H1 (cell line): ENCODE data around the gene CT47A1. TPM values are rescaled to one million over a fixed set of nuclear protein-coding genes. Genes with fewer than 3 reads are reported as not detected.

ENCODE experiments used
- CTCF ChIA-PET: fragments of 300-600 bp; sonication (Branson Sonifier 250); formaldehyde crosslinking; loops from one replicate; lab custom pipeline; 2021; ENCODE audit not compliant: partially characterized antibody; lab: Charles Lee
- POLR2A ChIA-PET: fragments of 300-600 bp; sonication (Branson Sonifier 250); formaldehyde crosslinking; loops from one replicate; lab custom pipeline; 2021; ENCODE audit warnings: inconsistent platforms; ENCODE audit not compliant: partially characterized antibody; lab: Charles Lee
- DNase-seq, 2 experiments: peaks; one replicate each; pipeline versions ENCODE4 v3.0.0 to v3.0.0-alpha.2; 2010 to 2022; ENCODE audit warnings: low spot score in 2 of 2, low read depth in 1 of 2, mixed read lengths in 1 of 2
- FAIRE-seq: peaks from 2 replicates; lab custom pipeline; 2011; peaks lifted over from hg19 to GRCh38; lab: Jason Lieb, UNC
- H2AFZ ChIP-seq: 2 replicates; pipeline ENCODE4 v1.8.1; 2012; ENCODE audit warnings: low read length, inconsistent platforms
- H2AK5ac ChIP-seq: 2 replicates; pipeline ENCODE4 v1.6.1; 2013; ENCODE audit warnings: low read depth, low read length
- H2BK120ac ChIP-seq: replicated peaks from 2 replicates; pipeline ENCODE3; 2013; ENCODE audit warnings: low read depth, low read length, inconsistent platforms
- H2BK12ac ChIP-seq: 2 replicates; pipeline ENCODE4 v1.6.1; 2013; ENCODE audit warnings: low read depth, low read length
- H2BK15ac ChIP-seq: 2 replicates; pipeline ENCODE4 v1.6.1; 2013; ENCODE audit warnings: low read length
- H2BK20ac ChIP-seq: 2 replicates; pipeline ENCODE4 v1.6.1; 2013; ENCODE audit warnings: low read length
- H2BK5ac ChIP-seq: 2 replicates; pipeline ENCODE4 v1.6.1; 2013; ENCODE audit warnings: low read depth, low read length
- H3K14ac ChIP-seq: 2 replicates; pipeline ENCODE4 v1.6.1; 2013; ENCODE audit warnings: inconsistent platforms; ENCODE audit not compliant: insufficient read length
- H3K18ac ChIP-seq: 2 replicates; pipeline ENCODE4 v1.6.1; 2013; ENCODE audit warnings: low read length; ENCODE audit errors: extremely low read depth
- H3K23ac ChIP-seq: 2 replicates; pipeline ENCODE4 v1.6.1; 2013; ENCODE audit warnings: inconsistent platforms; ENCODE audit not compliant: insufficient read length
- H3K23me2 ChIP-seq: 2 replicates; pipeline ENCODE4 v1.6.1; 2013; ENCODE audit warnings: low read depth, low read length
- H3K27ac ChIP-seq: 2 replicates; pipeline ENCODE4 v1.6.1; 2011; ENCODE audit warnings: low read depth, low read length, inconsistent platforms
- H3K27me3 ChIP-seq, 4 experiments: replicated peaks in 1 of 4; 1 replicate in 1 of 4; 2 replicates in 3 of 4; pipeline versions ENCODE4 v1.6.1 to v1.8.1; 2011 to 2013; ENCODE audit warnings: low read length in 3 of 4, mild to moderate bottlenecking in 3 of 4, inconsistent platforms in 2 of 4, mixed read lengths in 2 of 4, moderate library complexity in 1 of 4; ENCODE audit not compliant: control insufficient read depth in 3 of 4, insufficient read depth in 3 of 4; ENCODE audit errors: extremely low read depth in 1 of 4
- H3K36me3 ChIP-seq, 4 experiments: 2 replicates each; pipeline versions ENCODE4 v1.6.1 to v1.8.1; 2011 to 2013; ENCODE audit warnings: mild to moderate bottlenecking in 4 of 4, low read length in 3 of 4, moderate library complexity in 2 of 4, control low read depth in 1 of 4, inconsistent platforms in 1 of 4; ENCODE audit not compliant: insufficient read depth in 4 of 4, control insufficient read depth in 2 of 4
- H3K4ac ChIP-seq: replicated peaks from 2 replicates; pipeline ENCODE3; 2013; ENCODE audit warnings: low read length, low read depth, mixed read lengths, inconsistent platforms; ENCODE audit not compliant: insufficient read length
- H3K4me1 ChIP-seq, 4 experiments: replicated peaks in 1 of 4; 1 replicate in 1 of 4; 2 replicates in 3 of 4; pipeline versions ENCODE4 v1.6.1 to v1.8.1; 2011 to 2013; ENCODE audit warnings: low read length in 3 of 4, inconsistent platforms in 2 of 4, mixed read lengths in 1 of 4; ENCODE audit not compliant: insufficient read depth in 4 of 4, control insufficient read depth in 3 of 4
- H3K4me2 ChIP-seq, 2 experiments: 2 replicates each; pipeline versions ENCODE4 v1.6.1 to v1.8.1; 2011 to 2013; ENCODE audit warnings: low read depth in 2 of 2, low read length in 2 of 2, control low read depth in 1 of 2, inconsistent platforms in 1 of 2, mild to moderate bottlenecking in 1 of 2; ENCODE audit not compliant: insufficient read depth in 1 of 2
- H3K4me3 ChIP-seq, 4 experiments: fragments of 200-600, 300-600 bp in 1 of 4; sonication (generic), shearing (Covaris generic), sonication (Bioruptor Twin) in 1 of 4; 2 replicates each; pipeline versions ENCODE4 v1.5.1 to v1.8.1; 2011 to 2016; ENCODE audit warnings: low read length in 4 of 4, low read depth in 3 of 4, control low read depth in 2 of 4, inconsistent platforms in 2 of 4, mild to moderate bottlenecking in 2 of 4, mixed read lengths in 1 of 4, moderate library complexity in 1 of 4; ENCODE audit not compliant: insufficient read depth in 2 of 4; ENCODE audit errors: extremely low read depth in 1 of 4
- H3K56ac ChIP-seq: replicated peaks from 2 replicates; pipeline ENCODE3; 2013; ENCODE audit warnings: low read depth, mild to moderate bottlenecking, mixed read lengths, low read length, inconsistent platforms; ENCODE audit not compliant: insufficient read length
- H3K79me1 ChIP-seq: 2 replicates; pipeline ENCODE4 v1.6.1; 2013; ENCODE audit warnings: low read depth, low read length, control low read depth
- H3K79me2 ChIP-seq, 2 experiments: 2 replicates each; pipeline versions ENCODE4 v1.6.1 to v1.8.1; 2012 to 2013; ENCODE audit warnings: low read length in 2 of 2, mild to moderate bottlenecking in 2 of 2, inconsistent platforms in 1 of 2; ENCODE audit not compliant: insufficient read depth in 2 of 2, control insufficient read depth in 1 of 2
- H3K9ac ChIP-seq, 4 experiments: replicated peaks in 1 of 4; 1 replicate in 1 of 4; 2 replicates in 3 of 4; pipeline versions ENCODE4 v1.6.1 to v1.8.1; 2011 to 2013; ENCODE audit warnings: low read depth in 3 of 4, low read length in 3 of 4, control low read depth in 2 of 4, mild to moderate bottlenecking in 2 of 4, moderate library complexity in 2 of 4, inconsistent platforms in 1 of 4; ENCODE audit errors: extremely low read depth in 1 of 4
- H3K9me3 ChIP-seq, 2 experiments: 2 replicates each; pipeline versions ENCODE4 v1.6.1 to v1.8.1; 2012 to 2013; ENCODE audit warnings: mild to moderate bottlenecking in 2 of 2, moderate library complexity in 2 of 2, control low read depth in 1 of 2, inconsistent platforms in 1 of 2, low read depth in 1 of 2, low read length in 1 of 2, mixed read lengths in 1 of 2; ENCODE audit not compliant: insufficient read depth in 2 of 2
- H4K20me1 ChIP-seq, 2 experiments: replicated peaks in 1 of 2; 2 replicates each; pipeline versions ENCODE3 to v1.8.1; 2011 to 2013; ENCODE audit warnings: inconsistent platforms in 2 of 2, low read length in 2 of 2, mild to moderate bottlenecking in 1 of 2; ENCODE audit not compliant: insufficient read depth in 2 of 2, control insufficient read depth in 1 of 2
- H4K5ac ChIP-seq: 2 replicates; pipeline ENCODE4 v1.6.1; 2013; ENCODE audit warnings: low read length, low read depth, mixed read lengths, inconsistent platforms; ENCODE audit not compliant: insufficient read length
- H4K8ac ChIP-seq: 2 replicates; pipeline ENCODE4 v1.8.0; 2013; ENCODE audit warnings: mild to moderate bottlenecking, moderate library complexity, low read length, inconsistent platforms; ENCODE audit not compliant: insufficient read depth; ENCODE audit errors: extremely low read depth
- H4K91ac ChIP-seq: replicated peaks from 2 replicates; pipeline ENCODE3; 2013; ENCODE audit warnings: low read length, mixed read lengths, inconsistent platforms; ENCODE audit not compliant: insufficient read length
- ATF2 ChIP-seq: IDR thresholded peaks from 2 replicates; pipeline ENCODE4 v1.6.1; 2012; ENCODE audit warnings: low read length, inconsistent platforms
- BRCA1 ChIP-seq: IDR thresholded peaks from 2 replicates; pipeline ENCODE4 v1.6.1; 2012; ENCODE audit warnings: low read depth, low read length, improper control_type of control experiment
- FOSL1 ChIP-seq: IDR thresholded peaks from 2 replicates; pipeline ENCODE4 v1.6.1; 2011; ENCODE audit warnings: mild to moderate bottlenecking, low read depth, low read length, moderate library complexity; ENCODE audit not compliant: insufficient read depth
- KDM1A ChIP-seq: fragments of 200-600, 300-600 bp; sonication (generic); IDR thresholded peaks from 2 replicates; pipeline ENCODE4 v1.7.1; 2016; ENCODE audit warnings: mild to moderate bottlenecking, low read length, borderline replicate concordance
- MAFK ChIP-seq: IDR thresholded peaks from 2 replicates; pipeline ENCODE4 v1.6.1; 2012; ENCODE audit warnings: low read depth, mild to moderate bottlenecking, improper control_type of control experiment, low read length
- TAF1 ChIP-seq: IDR thresholded peaks from 2 replicates; pipeline ENCODE4 v1.6.1; 2011; ENCODE audit warnings: mild to moderate bottlenecking, low read depth, low read length
- WGBS, 2 experiments: shearing (Covaris generic) in 1 of 2; methylation state at CpG; one replicate each; pipeline versions ENCODE4 v1.1.6 to v1.1.7; 2013 to 2015; ENCODE audit warnings: low lambda C conversion rate in 2 of 2, mixed read lengths in 2 of 2, inconsistent platforms in 1 of 2, low coverage in 1 of 2, missing lambda C conversion rate in 1 of 2; ENCODE audit not compliant: insufficient replicate concordance in 2 of 2, insufficient coverage in 1 of 2, insufficient read length in 1 of 2; ENCODE audit errors: extremely low coverage in 1 of 2, missing lambda C conversion rate in 1 of 2; 5-methylcytosine and 5-hydroxymethylcytosine counted together
- polyA plus RNA-seq, 7 experiments: library from polyadenylated mRNA; depleted of rRNA in 3 of 7; stranded (reverse) in 5 of 7; unstranded in 2 of 7; fragments of >200 nt in 5 of 7; fragments of 200-250 nt in 2 of 7; gene quantifications; 1 replicate in 5 of 7; 2 replicates in 1 of 7; 4 replicates in 1 of 7; pipeline versions ENCODE4 v1.2.1 to v1.2.3, GENCODE V29; 2011 to 2013; ENCODE audit warnings: missing spikeins in 2 of 7, mixed read lengths in 2 of 7
- total RNA-seq: library from RNA; stranded (reverse); fragmentation: NEBNext Ultra II Directional; extraction: Animal tissue kit (Norgen Biotek cat#: 25700); gene quantifications from 2 replicates; pipeline ENCODE4 v1.2.1, GENCODE V29; 2021

Gene CT47A1
- total and polyA plus RNA-seq, 2 of the 8 experiments (the other 6 are each of a cell fraction or from before 2014, with no cell fraction given) = not detected

DNA sequence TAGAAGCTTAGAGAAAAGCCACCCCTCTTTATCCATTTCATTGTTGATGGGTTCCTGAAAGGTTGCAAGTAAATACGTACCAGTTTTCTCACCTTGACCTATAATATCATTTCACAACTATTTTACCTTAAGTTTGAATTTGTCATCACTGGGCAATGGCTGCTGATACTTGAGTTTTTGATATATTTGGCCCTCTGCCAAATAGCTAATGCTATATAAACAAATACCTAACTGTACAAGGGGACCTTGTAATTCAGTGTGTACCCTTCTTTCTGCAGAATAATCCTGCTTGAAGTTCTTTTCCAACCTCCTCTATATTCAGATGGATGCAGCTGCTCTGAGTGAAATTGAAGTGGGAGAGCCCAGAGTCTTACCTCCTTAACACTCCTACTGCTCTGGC is 42.9 kb upstream of the CT47A1 start:
- POLR2A ChIA-PET = no interaction called here
- no peak overlapping the region for H4K5ac ChIP-seq
- 78% methylated on average over 1 of the region's 1 CpG; no CpG with 5 or more reads in 1 of the 2 experiments for WGBS, 2 experiments
- no peaks in the 10 kb centered on the region for H3K23me2 ChIP-seq
- no peaks in the 10 kb centered on the region for H3K27me3 ChIP-seq
- no peak overlapping the region for H2BK12ac ChIP-seq
- no peak overlapping the region for H3K4me2 ChIP-seq
- no peak overlapping the region for H3K56ac ChIP-seq
- FAIRE-seq (no peak), DNase-seq (no peak)
- H3K4me3 ChIP-seq = no peak overlapping the region
- no peak overlapping the region for H3K14ac ChIP-seq
- no peak overlapping the region for H4K8ac ChIP-seq
- H3K18ac ChIP-seq = no peak overlapping the region
- TF ChIP-seq TAF1 (no peak), KDM1A (no peak), BRCA1 (no peak), MAFK (no peak), FOSL1 (no peak), ATF2 (no peak)
- no peak overlapping the region for H3K9ac ChIP-seq
- H3K9me3 ChIP-seq = peaks cover 13 to 29% of the 10 kb centered on the region in 2 experiments
- no peak overlapping the region for H2BK5ac ChIP-seq
- H4K20me1 ChIP-seq = no peaks in the 10 kb centered on the region
- H3K23ac ChIP-seq = no peak overlapping the region
- no peak overlapping the region for H2BK120ac ChIP-seq
- no peaks in the 10 kb centered on the region for H3K79me2 ChIP-seq
- H3K4ac ChIP-seq = no peak overlapping the region
- H2AFZ ChIP-seq = no peak overlapping the region
- H2BK20ac ChIP-seq = no peak overlapping the region
- H3K27ac ChIP-seq = no peak overlapping the region
- H3K4me1 ChIP-seq = no peaks in the 10 kb centered on the region
- CTCF ChIA-PET = no interaction called here
- no peak overlapping the region for H2BK15ac ChIP-seq
- H3K36me3 ChIP-seq = no peaks in the 10 kb centered on the region
- no peak overlapping the region for H4K91ac ChIP-seq
- no peaks in the 10 kb centered on the region for H3K79me1 ChIP-seq
- no peak overlapping the region for H2AK5ac ChIP-seq
